Fibroblast of gingiva (primary cell): Measurements from ENCODE around the gene PTPRD.

ENCODE experiments used
- DNase-seq: peaks from one replicate; pipeline ENCODE4 v3.0.0-alpha.2; 2011; ENCODE audit warnings: low read depth

PTPRD gene

GRCh38 chr9:9753266-9753665 is 859.5 kb downstream of the PTPRD start:
- no peak for DNase-seq

GRCh38 chr9:9752722-9753121 is 860.1 kb downstream of the PTPRD start:
- DNase-seq, result peak; percentile 65

GRCh38 chr9:9751996-9752395 is 860.8 kb downstream of the PTPRD start:
- no peak for DNase-seq

GRCh38 chr9:9750719-9751118 is 862.1 kb downstream of the PTPRD start:
- DNase-seq, result no peak

- DNase-seq, result no peak
Measured at GRCh38 chr9:9749591-9749990, 863.2 kb downstream of the PTPRD start.

- DNase-seq, result no peak
Measured at GRCh38 chr9:9747787-9748186, 865.0 kb downstream of the PTPRD start.

GRCh38 chr9:9746826-9747225 is 866.0 kb downstream of the PTPRD start:
- DNase-seq, result no peak

- DNase-seq, result no peak
Measured at GRCh38 chr9:9743822-9744221, 869.0 kb downstream of the PTPRD start.

- no peak for DNase-seq
Measured at GRCh38 chr9:9730174-9730573, 882.6 kb downstream of the PTPRD start.

GRCh38 chr9:9729082-9729481 is 883.7 kb downstream of the PTPRD start:
- no peak for DNase-seq

- DNase-seq, result no peak
Measured at GRCh38 chr9:9719373-9720112, 893.3 kb downstream of the PTPRD start.

GRCh38 chr9:9718691-9719090 is 894.1 kb downstream of the PTPRD start:
- no peak for DNase-seq

- no peak for DNase-seq
Measured at GRCh38 chr9:9679433-9679832, 933.4 kb downstream of the PTPRD start.

GRCh38 chr9:9674461-9674860 is 938.3 kb downstream of the PTPRD start:
- DNase-seq, result no peak

GRCh38 chr9:9670454-9670853 is 942.3 kb downstream of the PTPRD start:
- DNase-seq, result no peak

GRCh38 chr9:9645006-9645405 is 967.8 kb downstream of the PTPRD start:
- no peak for DNase-seq

- DNase-seq, result peak; percentile 1
Measured at GRCh38 chr9:9631284-9631683, 981.5 kb downstream of the PTPRD start.

- no peak for DNase-seq
Measured at GRCh38 chr9:9625248-9625647, 987.6 kb downstream of the PTPRD start.

GRCh38 chr9:9623506-9623905 is 989.3 kb downstream of the PTPRD start:
- no peak for DNase-seq

GRCh38 chr9:9621355-9621940 is 991.4 kb downstream of the PTPRD start:
- DNase-seq, result no peak

GRCh38 chr9:9620736-9621135 is 992.1 kb downstream of the PTPRD start:
- no peak for DNase-seq

- DNase-seq, result no peak
Measured at GRCh38 chr9:9615086-9615485, 997.7 kb downstream of the PTPRD start.

- DNase-seq, result no peak
Measured at GRCh38 chr9:9614607-9615006, 998.2 kb downstream of the PTPRD start.

GRCh38 chr9:9612755-9613154 is 1000.0 kb downstream of the PTPRD start:
- no peak for DNase-seq
